GM12864 (cell line): ENCODE data around the gene CYP2W1.

Experiments used
- DNase-seq: peaks from one replicate; pipeline ENCODE4 v3.0.0-alpha.2; 2011; ENCODE audit warnings: low read depth
- H3K4me3 ChIP-seq: 2 replicates; pipeline ENCODE4 v1.5.1; 2011; ENCODE audit warnings: mild to moderate bottlenecking, low read depth, low read length, control low read depth
- TF ChIP-seq, protein P1 (sequence below): IDR thresholded peaks from 2 replicates; pipeline ENCODE4 v1.5.1; 2011; ENCODE audit warnings: low read depth, mild to moderate bottlenecking, moderate library complexity, low read length, control low read depth, inconsistent platforms; ENCODE audit errors: missing control alignments

The CYP2W1 gene

DNA sequence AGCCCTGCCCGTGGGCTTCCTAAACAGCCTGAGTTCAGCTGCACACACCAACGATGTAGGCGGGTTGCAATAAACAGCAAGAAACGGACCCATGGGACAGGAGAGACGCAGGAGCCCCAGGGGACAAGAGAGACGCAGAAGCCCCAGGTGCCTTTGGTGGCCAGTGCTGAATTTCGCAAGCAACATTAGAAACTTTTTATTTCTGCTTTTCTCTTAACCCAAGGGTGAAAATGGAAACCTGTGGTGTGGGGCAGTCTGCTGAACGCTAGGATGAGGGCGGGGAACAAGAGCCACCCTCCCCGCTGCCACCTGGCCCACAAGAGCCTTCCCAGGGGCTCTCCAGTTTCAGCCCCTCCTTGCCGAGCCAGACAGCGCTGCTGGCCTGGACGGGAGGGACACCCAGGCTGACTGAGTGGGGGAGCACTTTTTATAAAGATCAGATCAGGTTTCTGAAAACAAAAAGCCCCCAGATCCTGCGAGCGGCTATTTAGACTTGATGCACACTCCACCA, 41.4 kb downstream of the CYP2W1 start:
- DNase-seq = peak; percentile 86

DNA sequence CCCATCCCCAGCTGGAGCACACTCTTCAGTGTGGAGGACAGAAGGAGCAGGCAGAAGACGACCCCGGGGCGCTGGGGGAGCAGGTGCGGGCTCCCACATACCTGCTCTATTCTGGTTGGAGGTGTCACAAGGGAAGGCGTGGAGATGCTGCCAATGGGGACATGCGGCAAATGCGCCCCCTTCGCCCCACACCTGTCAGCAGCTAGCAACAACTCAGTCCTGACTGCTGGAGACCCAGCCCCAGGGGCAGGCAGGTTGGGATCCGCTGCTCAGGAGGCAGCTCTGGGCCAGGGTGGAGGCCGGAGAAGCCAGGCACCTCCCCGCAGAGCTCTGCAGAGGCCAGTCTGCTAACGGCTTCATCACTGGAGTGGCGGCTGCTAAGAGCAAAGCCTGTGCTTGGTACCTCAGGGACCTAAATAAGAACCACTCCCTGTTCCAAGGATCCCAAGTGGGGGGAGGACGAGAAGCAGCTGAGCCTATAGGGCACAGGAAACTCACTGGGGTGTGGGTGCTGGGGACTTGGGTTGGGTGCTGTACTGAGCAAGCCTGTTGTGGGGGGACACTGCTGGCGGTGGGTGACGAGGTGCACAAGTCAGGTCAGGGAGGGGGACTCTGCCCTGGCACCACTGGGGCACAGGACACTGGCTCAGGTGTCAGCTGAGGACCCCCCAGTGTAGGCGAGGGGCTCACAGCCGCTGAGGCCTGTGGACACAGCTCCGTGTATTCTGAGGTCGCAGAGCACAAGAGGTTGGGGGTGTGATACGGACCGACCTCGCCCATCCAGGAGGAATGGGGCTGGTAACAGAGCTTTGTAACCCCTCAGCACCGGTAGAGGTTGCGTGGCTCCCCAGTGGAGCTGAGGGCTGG, 42.1 kb downstream of the CYP2W1 start:
- DNase-seq = no peak
- TF ChIP-seq, protein P1, sequence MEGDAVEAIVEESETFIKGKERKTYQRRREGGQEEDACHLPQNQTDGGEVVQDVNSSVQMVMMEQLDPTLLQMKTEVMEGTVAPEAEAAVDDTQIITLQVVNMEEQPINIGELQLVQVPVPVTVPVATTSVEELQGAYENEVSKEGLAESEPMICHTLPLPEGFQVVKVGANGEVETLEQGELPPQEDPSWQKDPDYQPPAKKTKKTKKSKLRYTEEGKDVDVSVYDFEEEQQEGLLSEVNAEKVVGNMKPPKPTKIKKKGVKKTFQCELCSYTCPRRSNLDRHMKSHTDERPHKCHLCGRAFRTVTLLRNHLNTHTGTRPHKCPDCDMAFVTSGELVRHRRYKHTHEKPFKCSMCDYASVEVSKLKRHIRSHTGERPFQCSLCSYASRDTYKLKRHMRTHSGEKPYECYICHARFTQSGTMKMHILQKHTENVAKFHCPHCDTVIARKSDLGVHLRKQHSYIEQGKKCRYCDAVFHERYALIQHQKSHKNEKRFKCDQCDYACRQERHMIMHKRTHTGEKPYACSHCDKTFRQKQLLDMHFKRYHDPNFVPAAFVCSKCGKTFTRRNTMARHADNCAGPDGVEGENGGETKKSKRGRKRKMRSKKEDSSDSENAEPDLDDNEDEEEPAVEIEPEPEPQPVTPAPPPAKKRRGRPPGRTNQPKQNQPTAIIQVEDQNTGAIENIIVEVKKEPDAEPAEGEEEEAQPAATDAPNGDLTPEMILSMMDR = no peak
- peak overlapping the region; percentile 88 for H3K4me3 ChIP-seq

More for the DNA sequence above, 41.4 kb downstream of the CYP2W1 start:
- TF ChIP-seq, protein P1 = no peak
- peak overlapping the region; percentile 88 for H3K4me3 ChIP-seq

DNA sequence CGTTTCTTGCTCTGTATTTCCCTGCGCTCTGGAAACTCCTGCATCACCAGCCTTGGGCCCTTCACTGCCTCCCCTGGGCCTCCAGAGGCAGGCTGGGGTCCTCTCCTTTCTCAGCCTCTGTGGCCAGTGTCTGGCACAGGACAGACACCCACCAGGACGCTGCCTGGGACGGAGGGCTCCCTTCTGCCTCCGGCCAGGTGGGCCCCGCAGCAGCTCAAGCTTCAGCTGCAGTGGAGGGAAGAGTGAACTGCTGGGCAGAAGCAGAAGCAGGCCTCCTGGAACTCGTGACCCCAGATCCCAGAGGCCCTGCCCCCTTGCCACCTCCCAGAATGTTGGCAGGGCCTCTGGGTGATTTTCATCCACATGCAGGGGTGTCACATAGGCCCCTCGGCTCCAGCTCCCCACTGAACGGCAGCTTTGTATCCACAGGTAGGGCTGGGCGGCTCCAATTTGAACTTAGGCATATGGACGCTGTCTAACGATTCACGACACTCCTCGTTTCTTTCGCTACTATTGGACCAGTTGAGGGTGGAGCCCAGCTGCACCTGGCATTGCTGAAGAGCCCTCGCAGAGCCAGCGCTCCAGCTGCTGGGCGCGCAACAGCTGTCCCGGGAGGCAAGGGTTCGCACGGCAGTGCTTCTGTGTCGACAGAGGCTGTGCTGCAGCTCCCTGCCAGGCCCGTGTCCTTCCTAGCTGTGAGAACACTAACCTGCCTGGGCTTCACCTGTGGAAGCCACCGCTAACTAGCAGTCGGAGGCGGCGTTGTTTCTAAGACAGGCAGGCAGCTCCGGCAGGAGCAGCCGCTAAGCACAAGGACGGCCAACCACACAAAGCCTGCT, 43.0 kb downstream of the CYP2W1 start:
- TF ChIP-seq, protein P1 = no peak
- peak overlapping the region; percentile 88 for H3K4me3 ChIP-seq
- no peak for DNase-seq

DNA sequence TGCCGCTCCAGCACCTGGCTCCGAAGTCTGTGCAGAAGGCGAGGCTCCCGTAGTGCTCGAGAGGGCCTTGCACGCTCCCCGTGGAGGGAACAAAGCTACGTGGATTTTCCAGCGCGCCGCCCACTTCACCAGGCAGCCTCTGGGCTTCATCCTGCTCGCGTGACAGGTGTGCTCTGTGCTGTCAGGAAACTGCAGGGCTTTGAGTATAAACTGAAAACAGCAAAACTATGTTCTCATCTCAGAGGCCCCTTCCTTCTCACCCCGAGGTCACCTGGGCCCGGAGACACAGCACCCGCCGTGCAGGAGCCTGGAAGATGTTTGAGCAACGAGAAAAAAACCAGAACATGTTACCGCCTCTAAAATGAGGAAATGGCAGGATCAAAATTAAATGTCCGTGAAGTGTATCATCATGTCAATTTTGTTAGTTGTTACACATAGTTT, 43.8 kb downstream of the CYP2W1 start:
- TF ChIP-seq, protein P1 = no peak
- H3K4me3 ChIP-seq = peak overlapping the region; percentile 88
- DNase-seq = no peak

DNA sequence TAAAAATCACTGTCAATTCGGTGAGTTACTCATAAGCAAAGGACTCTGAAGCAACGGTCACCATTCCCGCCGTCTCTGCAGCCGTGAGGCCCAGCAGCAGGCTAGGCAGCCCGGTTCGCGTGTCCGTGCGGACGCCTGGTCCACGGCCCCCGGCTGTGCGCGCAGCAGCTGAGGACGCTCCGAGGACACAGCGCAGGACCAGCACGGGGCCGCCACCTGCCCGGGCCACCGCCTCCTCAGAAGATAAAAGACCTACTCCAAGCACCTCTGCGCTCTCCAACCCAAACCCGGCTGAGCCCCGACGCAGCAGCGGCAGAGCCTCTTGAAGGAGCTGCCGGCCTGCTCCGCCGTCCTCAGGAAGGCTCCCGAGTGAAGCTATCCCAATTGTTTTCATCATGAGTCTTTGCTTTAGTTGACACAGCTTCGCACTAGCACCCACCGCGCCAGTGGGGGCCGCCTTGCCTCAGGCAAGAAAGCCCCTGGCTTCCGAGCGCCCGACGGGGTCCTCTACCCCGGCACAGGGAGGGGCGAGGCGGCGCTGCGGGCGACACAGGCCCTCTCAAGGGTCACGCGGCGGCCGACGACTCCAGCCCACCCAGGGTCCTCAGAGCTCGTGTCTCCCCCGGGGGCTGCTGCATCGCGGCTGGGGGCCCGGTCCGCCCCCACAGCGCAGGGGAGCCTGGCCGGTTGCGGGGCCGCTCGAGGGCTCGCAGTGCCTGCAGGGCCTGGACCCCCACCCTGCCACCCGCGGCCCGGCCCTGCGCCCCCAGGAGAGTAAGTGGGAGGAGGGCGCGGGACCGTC, 44.5 kb downstream of the CYP2W1 start:
- peak overlapping the region; percentile 88 for H3K4me3 ChIP-seq
- TF ChIP-seq, protein P1 = no peak
- DNase-seq = no peak

DNA sequence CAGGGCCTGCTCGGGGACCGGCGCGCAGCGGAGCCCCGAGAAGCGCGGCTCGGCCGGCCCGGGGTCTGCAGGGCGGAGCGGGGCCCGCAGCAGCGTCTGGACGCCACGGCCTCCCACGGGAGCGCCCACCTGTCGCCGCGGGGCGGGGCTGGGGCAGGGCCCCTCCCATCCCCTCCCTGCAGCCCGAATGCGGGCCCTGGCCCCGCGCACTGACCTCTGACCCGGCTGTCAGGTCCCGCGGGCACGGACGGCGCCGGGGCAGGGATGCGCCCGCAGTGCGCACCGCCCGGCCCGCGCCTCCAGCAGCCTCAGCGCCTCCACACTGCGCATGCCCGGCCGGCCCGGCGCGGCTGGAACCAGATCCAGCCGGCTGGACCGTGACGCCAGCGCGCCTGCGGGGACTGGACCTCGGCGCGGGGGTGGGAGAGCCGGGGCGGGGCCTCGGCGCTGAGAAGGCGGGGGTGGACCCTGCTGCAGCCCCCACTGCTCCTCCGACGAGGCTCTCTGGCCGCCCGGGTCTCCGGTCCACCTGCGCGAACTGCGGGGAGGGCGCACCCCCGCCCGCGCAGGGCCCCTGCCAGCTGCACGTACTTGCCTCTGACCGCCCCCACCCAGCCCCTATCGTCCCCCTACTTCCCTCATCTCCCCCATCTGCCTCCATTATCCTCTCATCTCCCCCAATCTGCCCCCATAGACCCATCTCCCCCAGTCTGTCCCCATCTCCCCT, 45.2 kb downstream of the CYP2W1 start:
- DNase-seq = no peak
- TF ChIP-seq, protein P1 = no peak
- peak overlapping the region; percentile 88 for H3K4me3 ChIP-seq
